HG02938 (cell line): Measurements from ENCODE around the gene MSGN1.
A peak's percentile ranks its signal among the peaks of the same experiment; 100 is the strongest.

Experiments
- ATAC-seq: cut with Tn5 transposase; IDR thresholded peaks from one replicate; pipeline ENCODE4 v1.9.1; 2021; ENCODE audit warnings: mild to moderate bottlenecking, moderate library complexity; ENCODE audit not compliant: unreplicated experiment

Gene MSGN1

DNA sequence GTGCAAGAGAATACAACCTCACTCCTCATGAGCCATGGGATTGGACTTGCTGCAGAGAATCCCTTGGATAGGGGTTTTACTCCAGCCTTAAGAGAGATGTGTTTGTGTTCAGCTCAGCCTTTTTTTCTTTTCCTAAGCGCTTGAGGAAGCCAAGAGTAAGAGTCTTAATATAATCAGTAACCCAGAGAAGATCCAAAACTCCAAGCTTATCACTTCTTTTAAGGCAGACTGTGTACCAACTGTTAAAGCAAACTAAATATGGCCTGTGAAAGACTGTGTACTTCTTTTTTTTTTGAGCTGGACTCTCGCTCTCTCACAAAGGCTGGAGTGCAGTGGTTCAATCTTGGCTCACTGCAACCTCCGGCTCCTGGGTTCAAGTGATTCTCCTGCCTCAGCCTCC, 30.4 kb downstream of the MSGN1 start:
- no peak for ATAC-seq

DNA sequence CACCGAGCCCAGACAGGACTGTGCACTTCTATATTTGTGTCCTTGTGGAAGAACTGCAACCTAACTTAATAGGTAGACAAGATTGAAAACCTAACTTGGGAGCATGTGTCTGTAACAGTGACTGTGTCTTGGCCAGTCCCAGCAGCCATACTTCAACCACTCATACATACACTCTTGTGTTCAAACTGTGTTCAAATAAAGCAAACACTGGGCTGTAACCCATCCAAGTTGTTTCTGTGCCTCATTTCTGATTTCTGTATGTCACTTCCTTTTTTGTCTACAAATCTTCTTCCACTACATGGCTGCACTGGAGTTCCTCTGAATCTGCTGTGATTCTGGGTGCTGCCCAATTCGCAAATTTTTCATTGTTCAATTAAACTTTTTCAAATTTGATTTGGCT, 31.0 kb downstream of the MSGN1 start:
- no peak for ATAC-seq

DNA sequence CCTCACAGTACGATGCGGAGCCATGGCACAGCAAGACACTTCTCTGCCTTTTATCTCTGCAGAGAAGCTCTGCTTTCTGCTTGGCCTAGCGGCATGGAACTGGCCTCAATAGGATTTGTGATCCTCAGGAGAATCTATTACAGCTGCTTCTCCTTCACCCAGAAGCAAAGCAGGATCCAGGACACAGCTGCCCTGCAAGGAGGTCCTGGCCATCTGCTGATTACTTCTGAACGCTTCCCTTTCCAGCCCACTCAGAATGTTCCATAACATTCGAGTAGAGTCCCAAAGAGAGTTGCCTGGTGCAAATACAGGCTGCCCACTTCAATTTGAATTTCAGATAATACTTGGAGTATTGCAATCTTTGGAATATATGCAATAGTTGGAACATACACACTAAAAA, 33.0 kb downstream of the MSGN1 start:
- ATAC-seq: no peak

DNA sequence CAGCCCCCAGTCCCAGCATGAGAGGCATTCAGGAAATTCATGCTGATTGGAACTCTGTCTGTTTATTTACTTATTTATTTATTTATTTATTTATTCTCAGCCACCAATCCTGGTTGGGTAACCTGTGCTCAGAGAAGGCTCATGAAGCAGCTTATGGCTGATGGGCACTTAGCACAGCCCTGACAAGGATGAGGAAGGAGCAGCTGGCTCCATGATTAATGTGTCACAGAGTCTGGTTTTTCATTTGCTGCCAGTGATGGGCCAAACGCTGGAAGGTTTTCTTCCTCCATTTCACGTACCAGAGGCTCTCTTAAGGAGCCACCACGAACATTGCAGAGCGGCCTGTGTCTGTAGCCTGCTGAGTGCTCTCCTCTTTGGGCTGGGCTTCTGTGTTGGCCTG, 33.9 kb downstream of the MSGN1 start:
- ATAC-seq: no peak

DNA sequence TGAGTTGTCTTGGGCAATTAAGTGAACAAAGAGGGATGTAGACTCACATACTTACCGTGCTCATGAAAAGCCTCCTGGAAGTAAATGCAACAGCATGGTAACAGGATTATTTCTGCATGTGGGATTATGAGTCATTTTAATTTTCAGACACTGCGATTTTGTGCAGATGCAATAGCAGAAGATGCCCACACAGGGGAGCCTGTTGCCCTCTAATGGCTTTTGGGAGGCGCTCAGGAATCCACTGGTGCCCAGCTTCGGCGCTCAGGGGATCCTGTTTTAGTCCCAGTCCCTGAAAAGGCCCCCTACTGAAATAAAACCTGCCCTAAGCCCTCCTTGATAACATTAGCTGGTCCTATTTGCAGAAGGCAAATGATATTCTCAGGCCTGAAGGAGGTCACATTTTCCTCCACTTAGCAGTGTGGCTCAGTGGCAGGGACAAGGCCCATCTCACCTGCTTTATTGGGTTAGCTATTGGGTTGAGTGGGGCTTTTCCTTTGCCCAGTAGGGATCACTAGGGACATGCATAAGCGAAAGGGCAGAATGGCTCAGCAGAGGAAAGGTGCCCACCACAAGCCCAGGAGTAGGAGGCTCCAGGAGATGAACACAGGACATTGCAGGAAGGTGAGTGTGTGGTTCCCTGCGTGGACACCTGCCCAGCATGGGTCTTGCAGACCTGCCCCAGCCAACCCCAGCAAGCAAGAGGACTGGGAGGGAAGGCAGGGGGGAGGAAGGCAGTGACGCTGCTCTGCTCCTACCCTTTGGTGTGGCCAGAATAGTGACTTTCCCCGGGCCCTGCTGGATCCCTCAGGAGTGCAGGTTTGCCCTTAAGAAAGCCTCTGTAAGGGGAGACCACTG, 35.7 kb downstream of the MSGN1 start:
- ATAC-seq: peak; percentile 81

DNA sequence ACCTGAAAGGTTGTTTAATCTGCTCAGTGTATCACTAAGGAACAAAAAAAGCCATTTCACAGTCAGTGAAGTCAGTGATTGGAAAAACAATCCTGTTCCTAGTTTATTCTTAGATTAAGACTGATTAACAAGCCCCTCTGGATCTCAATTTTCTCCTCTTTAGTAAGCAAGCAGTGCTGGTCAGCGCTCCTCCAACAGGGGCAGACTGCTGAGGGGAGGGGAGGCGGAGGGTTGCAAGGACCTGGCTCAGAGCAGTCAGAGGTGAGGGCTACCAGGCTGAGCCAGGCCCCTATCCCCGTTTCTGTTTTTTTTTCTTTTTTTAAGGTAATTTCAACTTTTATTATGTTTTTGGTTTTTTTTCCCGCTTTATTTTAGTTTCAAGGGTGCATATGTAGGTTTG, 37.5 kb downstream of the MSGN1 start:
- no peak for ATAC-seq

DNA sequence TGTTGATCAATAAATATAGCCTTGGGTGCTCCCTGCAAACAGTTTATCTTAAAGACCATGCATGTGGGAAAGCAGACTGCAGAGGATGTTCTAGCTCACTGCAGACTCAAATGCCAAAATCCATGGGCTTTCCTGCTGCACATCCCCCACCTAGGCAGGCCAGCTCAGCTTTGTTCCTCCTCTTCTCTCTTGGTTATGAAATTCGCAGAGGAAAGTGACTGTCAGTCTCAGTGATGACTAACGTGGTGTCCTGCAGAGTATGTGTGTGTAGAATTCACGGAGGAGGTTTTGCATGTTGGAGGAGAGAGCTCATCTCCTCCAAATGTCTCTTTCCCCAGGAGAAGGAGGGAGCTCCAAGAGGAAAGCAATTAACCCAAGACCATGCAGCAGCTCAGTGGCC, 40.8 kb downstream of the MSGN1 start:
- no peak for ATAC-seq

DNA sequence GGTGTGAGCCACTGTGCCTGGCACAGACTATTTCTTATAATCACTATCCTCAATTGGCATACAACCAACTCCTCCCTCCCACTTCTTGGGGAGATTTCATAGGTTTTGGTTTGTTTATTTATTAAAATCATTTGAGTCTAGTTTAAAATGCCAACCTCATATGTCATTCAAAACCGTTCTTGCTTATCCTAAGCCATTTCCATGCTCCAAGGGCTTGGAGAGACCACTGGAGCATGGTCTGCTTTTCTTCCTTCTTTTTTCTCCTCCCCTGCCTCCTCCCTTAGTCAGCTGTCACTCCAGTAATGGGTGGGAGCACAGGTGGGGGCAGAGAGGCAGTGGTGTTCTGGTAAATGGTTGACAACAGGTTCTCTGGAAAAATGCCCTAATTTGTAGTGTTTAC, 41.8 kb downstream of the MSGN1 start:
- no peak for ATAC-seq

DNA sequence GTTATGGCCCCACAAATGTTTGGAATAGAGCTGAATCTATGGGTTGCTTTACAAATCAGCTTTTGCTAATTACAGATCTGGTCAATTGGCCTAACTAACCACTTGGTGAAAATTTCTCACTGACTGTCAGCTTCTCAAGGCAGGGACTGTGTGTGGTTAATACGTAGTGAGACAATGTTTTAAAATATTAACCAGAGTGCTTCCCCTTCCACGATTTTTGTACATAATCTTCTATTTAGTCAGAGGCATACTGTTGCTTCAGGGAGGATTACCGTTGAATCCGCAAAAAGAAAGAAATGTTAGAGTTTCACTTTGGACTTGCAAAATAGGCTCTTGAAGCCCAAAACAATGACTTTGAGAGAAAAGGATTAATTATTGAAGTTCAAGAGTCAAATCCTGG, 47.3 kb downstream of the MSGN1 start:
- ATAC-seq: no peak

DNA sequence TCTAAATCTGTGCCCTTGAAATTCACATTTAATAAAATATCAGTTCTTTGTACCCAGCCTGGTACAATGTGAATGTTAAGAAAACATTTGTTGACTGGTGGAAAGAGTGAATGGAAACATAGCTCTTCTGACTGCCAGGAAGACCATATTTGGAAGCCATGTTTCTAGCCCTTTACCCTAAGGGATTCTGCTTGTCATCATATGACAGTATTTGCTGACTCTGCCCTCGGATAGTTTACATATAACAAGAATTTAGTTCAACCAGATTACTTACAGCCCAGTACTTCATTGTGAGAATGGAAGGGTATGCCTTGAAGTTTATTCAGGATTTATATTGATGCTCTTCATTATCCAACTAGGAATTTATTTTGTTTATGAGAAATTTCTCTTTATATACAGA, 48.4 kb downstream of the MSGN1 start:
- ATAC-seq: no peak

DNA sequence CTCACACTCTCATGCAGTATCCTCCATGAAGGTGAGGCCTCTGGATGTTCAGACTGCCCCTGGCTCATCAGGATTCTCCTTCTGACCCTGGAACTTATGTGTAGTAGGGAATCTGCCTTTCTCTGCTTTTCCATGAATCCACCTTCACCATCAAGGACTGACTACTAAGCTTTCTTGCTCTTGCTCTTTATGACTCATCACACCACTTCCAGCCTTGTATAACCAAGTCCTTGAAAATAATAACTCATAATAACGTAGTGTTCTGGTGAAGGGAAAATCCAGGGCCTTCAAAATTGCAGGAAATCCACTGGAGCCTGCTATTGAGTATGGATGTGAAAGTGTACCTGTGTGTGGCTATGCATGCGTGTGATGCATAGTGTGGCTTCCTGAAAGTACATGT, 50.9 kb downstream of the MSGN1 start:
- no peak for ATAC-seq
